Liver (tissue), 9 donors: Measurements from ENCODE around the gene DPAGT1. TPM values are rescaled to one million over a fixed set of nuclear protein-coding genes. Genes with fewer than 3 reads are reported as not detected.

ENCODE experiments used
- DNase-seq: peaks from one replicate; pipeline ENCODE4 v3.0.0-alpha.2; 2017; ENCODE audit warnings: low spot score
- H3K27ac ChIP-seq, 2 donors: one replicate each; pipeline ENCODE4 v1.7.0; 2013; ENCODE audit warnings: inconsistent platforms in 2 of 2, low read length in 2 of 2, control low read depth in 1 of 2, low read depth in 1 of 2, mild to moderate bottlenecking in 1 of 2
- H3K27me3 ChIP-seq, 4 donors: one replicate each; pipeline versions ENCODE4 v1.6.1 to v1.7.0; 2013; ENCODE audit warnings: low read length in 3 of 4, inconsistent platforms in 1 of 4, mild to moderate bottlenecking in 1 of 4, moderate library complexity in 1 of 4; ENCODE audit not compliant: control insufficient read depth in 4 of 4, insufficient read depth in 4 of 4
- H3K36me3 ChIP-seq, 4 donors: one replicate each; pipeline versions ENCODE4 v1.6.1 to v1.7.0; 2013; ENCODE audit warnings: low read length in 3 of 4, mild to moderate bottlenecking in 3 of 4, low read depth in 1 of 4, moderate library complexity in 1 of 4; ENCODE audit not compliant: control insufficient read depth in 4 of 4, insufficient read depth in 3 of 4
- H3K4me1 ChIP-seq, 4 donors: one replicate each; pipeline versions ENCODE4 v1.6.1 to v1.7.0; 2013; ENCODE audit warnings: low read length in 3 of 4, mild to moderate bottlenecking in 3 of 4, moderate library complexity in 1 of 4; ENCODE audit not compliant: control insufficient read depth in 4 of 4, insufficient read depth in 4 of 4
- H3K4me3 ChIP-seq, 3 donors: one replicate each; pipeline versions ENCODE4 v1.6.1 to v1.7.0; 2013; ENCODE audit warnings: low read length in 3 of 3, control low read depth in 1 of 3, low read depth in 1 of 3, mild to moderate bottlenecking in 1 of 3
- H3K9ac ChIP-seq, 2 donors: one replicate each; pipeline ENCODE4 v1.7.0; 2013; ENCODE audit warnings: low read length in 2 of 2, mild to moderate bottlenecking in 2 of 2, moderate library complexity in 2 of 2, control low read depth in 1 of 2, low read depth in 1 of 2
- H3K9me3 ChIP-seq, 4 donors: one replicate each; pipeline versions ENCODE4 v1.6.1 to v1.7.0; 2013; ENCODE audit warnings: low read length in 3 of 4; ENCODE audit not compliant: control insufficient read depth in 4 of 4
- ATF3 ChIP-seq: IDR thresholded peaks from 2 replicates; pipeline ENCODE4 v1.6.1; 2016; ENCODE audit warnings: antibody characterized with exemption
- CTCF ChIP-seq: fragments of 150-350 bp; IDR thresholded peaks from 2 replicates; pipeline ENCODE4 v1.5.1; 2017; ENCODE audit warnings: improper control_type of control experiment, low read depth, low read length; ENCODE audit not compliant: missing input control
- EGR1 ChIP-seq, 2 donors: IDR thresholded peaks; 2 replicates each; pipeline ENCODE4 v1.6.1; 2016 to 2018; ENCODE audit warnings: antibody characterized with exemption in 2 of 2, low read depth in 2 of 2
- FOXA1 ChIP-seq: IDR thresholded peaks from 2 replicates; pipeline ENCODE4 v1.6.1; 2016; ENCODE audit warnings: antibody characterized with exemption
- FOXA2 ChIP-seq: IDR thresholded peaks from 2 replicates; pipeline ENCODE4 v1.6.1; 2016; ENCODE audit warnings: antibody characterized with exemption
- GABPA ChIP-seq, 2 donors: IDR thresholded peaks in 1 of 2; conservative IDR thresholded peaks in 1 of 2; 2 replicates each; pipeline ENCODE4 v1.6.1; 2016; ENCODE audit warnings: antibody characterized with exemption in 2 of 2, mild to moderate bottlenecking in 1 of 2, moderate library complexity in 1 of 2
- HNF4A ChIP-seq, 2 donors: conservative IDR thresholded peaks; 2 replicates each; pipeline ENCODE4 v1.6.1; 2016; ENCODE audit warnings: antibody characterized with exemption in 2 of 2, mild to moderate bottlenecking in 2 of 2
- HNF4G ChIP-seq: IDR thresholded peaks from 2 replicates; pipeline ENCODE4 v1.6.1; 2016; ENCODE audit warnings: antibody characterized with exemption
- JUND ChIP-seq, 2 donors: IDR thresholded peaks; 2 replicates each; pipeline ENCODE4 v1.6.1; 2016; ENCODE audit warnings: antibody characterized with exemption in 2 of 2
- NR2F2 ChIP-seq: IDR thresholded peaks from 2 replicates; pipeline ENCODE4 v1.6.1; 2016; ENCODE audit warnings: antibody characterized with exemption
- RAD21 ChIP-seq, 2 donors: IDR thresholded peaks; 2 replicates each; pipeline ENCODE4 v1.6.1; 2016; ENCODE audit warnings: antibody characterized with exemption in 2 of 2, mild to moderate bottlenecking in 2 of 2
- RXRA ChIP-seq, 2 donors: IDR thresholded peaks; 2 replicates each; pipeline ENCODE4 v1.6.1; 2017 to 2018; ENCODE audit warnings: antibody characterized with exemption in 2 of 2, mild to moderate bottlenecking in 1 of 2
- SP1 ChIP-seq: IDR thresholded peaks from 2 replicates; pipeline ENCODE4 v1.6.1; 2018; ENCODE audit warnings: antibody characterized with exemption, mild to moderate bottlenecking
- TAF1 ChIP-seq: conservative IDR thresholded peaks from 2 replicates; pipeline ENCODE4 v1.6.1; 2016; ENCODE audit warnings: antibody characterized with exemption, mild to moderate bottlenecking
- YY1 ChIP-seq: IDR thresholded peaks from 2 replicates; pipeline ENCODE4 v1.6.1; 2016; ENCODE audit warnings: antibody characterized with exemption, mild to moderate bottlenecking
- WGBS: extraction: QIAGEN DNeasy Blood & Tissue Kit; methylation state at CpG from one replicate; pipeline ENCODE4 v1.1.7; 2013; 5-methylcytosine and 5-hydroxymethylcytosine counted together
- polyA plus RNA-seq, 2 donors: library from polyadenylated mRNA; stranded (reverse) in 1 of 2; unstranded in 1 of 2; fragments of 200-250 nt in 1 of 2; fragments of >200 nt in 1 of 2; fragmentation: Nextera tagmentation in 1 of 2; extraction: Ambion mirVana in 1 of 2; gene quantifications; one replicate each; pipeline versions ENCODE4 v1.2.1 to v1.2.3, GENCODE V29; 2013 to 2015
- total RNA-seq, 2 donors: library from RNA; depleted of rRNA; stranded (reverse); fragments of >200 nt; gene quantifications; one replicate each; pipeline ENCODE4 v1.2.3, GENCODE V29; 2014
- TF ChIP-seq, protein P1 (sequence below): IDR thresholded peaks from 2 replicates; pipeline ENCODE4 v1.6.1; 2016; ENCODE audit warnings: antibody characterized with exemption
- TF ChIP-seq, protein P2 (sequence below): IDR thresholded peaks from 2 replicates; pipeline ENCODE4 v1.6.1; 2016; ENCODE audit warnings: antibody characterized with exemption, mild to moderate bottlenecking
- TF ChIP-seq, protein P3 (sequence below): IDR thresholded peaks from 2 replicates; pipeline ENCODE4 v1.6.1; 2016; ENCODE audit warnings: antibody characterized with exemption
- donor health status: healthy.
- donor health status: healthy.
- donor health status: healthy.
- donor health status: healthy.
- donor health status: healthy.

The DPAGT1 gene
- total and polyA plus RNA-seq, 4 donors: 12.8 to 48.0 (median 37.4) TPM

- TF ChIP-seq RXRA (IDR thresholded peaks at IDR 0.05) (no peak), HNF4A (conservative IDR thresholded peaks at IDR 0.05) (no peak), FOXA1 (no peak)
- TF ChIP-seq, protein P1, sequence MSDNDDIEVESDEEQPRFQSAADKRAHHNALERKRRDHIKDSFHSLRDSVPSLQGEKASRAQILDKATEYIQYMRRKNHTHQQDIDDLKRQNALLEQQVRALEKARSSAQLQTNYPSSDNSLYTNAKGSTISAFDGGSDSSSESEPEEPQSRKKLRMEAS: no peak
- Histone ChIP-seq H3K27me3 (no peaks in the 10 kb centered on the region), H3K27ac (no peak overlapping the region), H3K4me3 (no peak overlapping the region), H3K4me1 (peaks cover 8 to 28% (median 22%) of the 10 kb centered on the region in 4 donors), H3K9ac (no peak overlapping the region), H3K36me3 (peaks cover 3 to 41% (median 21%) of the 10 kb centered on the region in 4 donors), H3K9me3 (no peaks in the 10 kb centered on the region)
- WGBS: 93% methylated on average over 3 of the region's 3 CpGs
- DNase-seq: no peak
Observed at GRCh38 chr11:119109843-119110242, 8.2 kb upstream of the DPAGT1 start.

DNA sequence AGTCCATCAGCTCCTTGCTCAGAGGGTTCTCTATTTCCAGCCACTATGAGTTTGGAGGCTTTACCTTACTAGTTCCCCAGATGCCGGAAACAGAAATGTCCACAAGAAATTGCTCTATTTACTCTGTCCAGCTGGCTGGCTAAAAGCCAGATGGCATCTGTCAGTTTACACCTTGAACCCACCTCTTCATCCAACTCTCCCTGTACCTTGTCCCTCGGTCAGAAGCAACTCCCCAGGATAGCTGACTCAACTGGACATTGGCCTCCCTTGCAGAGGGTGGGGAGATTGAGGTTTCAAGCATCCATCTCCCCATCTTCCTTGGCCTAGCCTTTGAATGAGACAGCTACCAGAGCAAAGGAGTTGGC lies 7.2 kb upstream of the DPAGT1 start:
- DNase-seq: no peak
- Histone ChIP-seq H3K9me3 (no peaks in the 10 kb centered on the region), H3K27ac (peak overlapping the region; percentile 3 to 4), H3K4me3 (peak overlapping the region in 2 of 3 donors; percentile 48 to 91), H3K36me3 (peaks cover 3 to 32% (median 18%) of the 10 kb centered on the region in 4 donors), H3K27me3 (no peaks in the 10 kb centered on the region), H3K4me1 (peaks cover 8 to 28% (median 22%) of the 10 kb centered on the region in 4 donors), H3K9ac (no peak overlapping the region)
- 32% methylated on average over 2 of the region's 2 CpGs for WGBS
- TF ChIP-seq FOXA2 (peak; percentile 68), CTCF (no peak), HNF4G (peak; percentile 93), ATF3 (peak; percentile 44), HNF4A (conservative IDR thresholded peaks at IDR 0.05) (peak; percentile 98), YY1 (no peak), TAF1 (no peak), GABPA (IDR thresholded peaks at IDR 0.05 in 1 of 2, conservative IDR thresholded peaks at IDR 0.05 in 1 of 2) (no peak), NR2F2 (no peak), SP1 (peak; percentile 69), JUND (IDR thresholded peaks at IDR 0.05) (peak; percentile 45 to 66), FOXA1 (peak; percentile 52), RAD21 (IDR thresholded peaks at IDR 0.05) (no peak), EGR1 (IDR thresholded peaks at IDR 0.05; ENCODE audit: low read depth in 2 of 2) (no peak), RXRA (IDR thresholded peaks at IDR 0.05) (peak; percentile 42 to 70)
- TF ChIP-seq, protein P2, sequence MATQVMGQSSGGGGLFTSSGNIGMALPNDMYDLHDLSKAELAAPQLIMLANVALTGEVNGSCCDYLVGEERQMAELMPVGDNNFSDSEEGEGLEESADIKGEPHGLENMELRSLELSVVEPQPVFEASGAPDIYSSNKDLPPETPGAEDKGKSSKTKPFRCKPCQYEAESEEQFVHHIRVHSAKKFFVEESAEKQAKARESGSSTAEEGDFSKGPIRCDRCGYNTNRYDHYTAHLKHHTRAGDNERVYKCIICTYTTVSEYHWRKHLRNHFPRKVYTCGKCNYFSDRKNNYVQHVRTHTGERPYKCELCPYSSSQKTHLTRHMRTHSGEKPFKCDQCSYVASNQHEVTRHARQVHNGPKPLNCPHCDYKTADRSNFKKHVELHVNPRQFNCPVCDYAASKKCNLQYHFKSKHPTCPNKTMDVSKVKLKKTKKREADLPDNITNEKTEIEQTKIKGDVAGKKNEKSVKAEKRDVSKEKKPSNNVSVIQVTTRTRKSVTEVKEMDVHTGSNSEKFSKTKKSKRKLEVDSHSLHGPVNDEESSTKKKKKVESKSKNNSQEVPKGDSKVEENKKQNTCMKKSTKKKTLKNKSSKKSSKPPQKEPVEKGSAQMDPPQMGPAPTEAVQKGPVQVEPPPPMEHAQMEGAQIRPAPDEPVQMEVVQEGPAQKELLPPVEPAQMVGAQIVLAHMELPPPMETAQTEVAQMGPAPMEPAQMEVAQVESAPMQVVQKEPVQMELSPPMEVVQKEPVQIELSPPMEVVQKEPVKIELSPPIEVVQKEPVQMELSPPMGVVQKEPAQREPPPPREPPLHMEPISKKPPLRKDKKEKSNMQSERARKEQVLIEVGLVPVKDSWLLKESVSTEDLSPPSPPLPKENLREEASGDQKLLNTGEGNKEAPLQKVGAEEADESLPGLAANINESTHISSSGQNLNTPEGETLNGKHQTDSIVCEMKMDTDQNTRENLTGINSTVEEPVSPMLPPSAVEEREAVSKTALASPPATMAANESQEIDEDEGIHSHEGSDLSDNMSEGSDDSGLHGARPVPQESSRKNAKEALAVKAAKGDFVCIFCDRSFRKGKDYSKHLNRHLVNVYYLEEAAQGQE: peak; percentile 15
- TF ChIP-seq, protein P3, sequence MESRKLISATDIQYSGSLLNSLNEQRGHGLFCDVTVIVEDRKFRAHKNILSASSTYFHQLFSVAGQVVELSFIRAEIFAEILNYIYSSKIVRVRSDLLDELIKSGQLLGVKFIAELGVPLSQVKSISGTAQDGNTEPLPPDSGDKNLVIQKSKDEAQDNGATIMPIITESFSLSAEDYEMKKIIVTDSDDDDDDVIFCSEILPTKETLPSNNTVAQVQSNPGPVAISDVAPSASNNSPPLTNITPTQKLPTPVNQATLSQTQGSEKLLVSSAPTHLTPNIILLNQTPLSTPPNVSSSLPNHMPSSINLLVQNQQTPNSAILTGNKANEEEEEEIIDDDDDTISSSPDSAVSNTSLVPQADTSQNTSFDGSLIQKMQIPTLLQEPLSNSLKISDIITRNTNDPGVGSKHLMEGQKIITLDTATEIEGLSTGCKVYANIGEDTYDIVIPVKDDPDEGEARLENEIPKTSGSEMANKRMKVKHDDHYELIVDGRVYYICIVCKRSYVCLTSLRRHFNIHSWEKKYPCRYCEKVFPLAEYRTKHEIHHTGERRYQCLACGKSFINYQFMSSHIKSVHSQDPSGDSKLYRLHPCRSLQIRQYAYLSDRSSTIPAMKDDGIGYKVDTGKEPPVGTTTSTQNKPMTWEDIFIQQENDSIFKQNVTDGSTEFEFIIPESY: peak; percentile 14
- TF ChIP-seq, protein P1: peak; percentile 64
